ENCODE measurements around the gene STX18.

DNA sequence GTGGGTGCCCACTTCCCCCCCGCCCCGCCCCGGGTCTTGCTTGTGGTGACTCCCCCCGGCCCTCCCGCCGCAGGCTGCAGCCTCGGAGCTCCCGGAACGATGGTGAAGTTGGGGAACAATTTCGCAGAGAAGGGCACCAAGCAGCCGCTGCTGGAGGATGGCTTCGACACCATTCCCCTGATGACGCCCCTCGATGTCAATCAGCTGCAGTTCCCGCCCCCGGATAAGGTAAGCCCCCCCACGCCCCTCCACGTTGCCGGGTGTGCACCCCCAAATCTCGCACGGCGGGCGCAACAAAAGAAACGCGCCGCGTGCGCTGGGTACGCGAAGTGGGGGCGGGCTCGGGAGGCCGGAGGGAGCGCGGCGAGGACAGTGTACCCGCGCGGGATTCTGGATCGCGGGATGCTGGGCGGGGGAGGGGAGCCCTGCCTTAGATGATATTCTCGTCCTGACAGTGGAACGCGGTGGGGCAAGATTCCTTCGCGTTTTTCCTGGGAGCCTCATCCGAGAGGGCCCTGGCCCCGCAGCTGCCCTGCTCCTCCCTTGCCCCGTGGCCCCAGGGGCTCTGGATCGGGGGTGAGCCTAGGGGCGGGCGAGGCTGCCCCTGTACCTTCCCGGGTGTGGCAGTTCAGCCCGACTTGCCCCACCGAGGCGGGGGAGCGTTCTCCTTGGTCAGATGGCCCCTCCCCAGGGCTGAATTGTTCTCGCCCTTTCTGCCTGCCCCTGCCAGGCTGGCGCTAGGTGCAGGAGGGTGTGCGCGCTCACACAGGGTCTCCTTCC, 154.1 kb downstream of the STX18 start:
- TF ChIP-seq, protein P1, sequence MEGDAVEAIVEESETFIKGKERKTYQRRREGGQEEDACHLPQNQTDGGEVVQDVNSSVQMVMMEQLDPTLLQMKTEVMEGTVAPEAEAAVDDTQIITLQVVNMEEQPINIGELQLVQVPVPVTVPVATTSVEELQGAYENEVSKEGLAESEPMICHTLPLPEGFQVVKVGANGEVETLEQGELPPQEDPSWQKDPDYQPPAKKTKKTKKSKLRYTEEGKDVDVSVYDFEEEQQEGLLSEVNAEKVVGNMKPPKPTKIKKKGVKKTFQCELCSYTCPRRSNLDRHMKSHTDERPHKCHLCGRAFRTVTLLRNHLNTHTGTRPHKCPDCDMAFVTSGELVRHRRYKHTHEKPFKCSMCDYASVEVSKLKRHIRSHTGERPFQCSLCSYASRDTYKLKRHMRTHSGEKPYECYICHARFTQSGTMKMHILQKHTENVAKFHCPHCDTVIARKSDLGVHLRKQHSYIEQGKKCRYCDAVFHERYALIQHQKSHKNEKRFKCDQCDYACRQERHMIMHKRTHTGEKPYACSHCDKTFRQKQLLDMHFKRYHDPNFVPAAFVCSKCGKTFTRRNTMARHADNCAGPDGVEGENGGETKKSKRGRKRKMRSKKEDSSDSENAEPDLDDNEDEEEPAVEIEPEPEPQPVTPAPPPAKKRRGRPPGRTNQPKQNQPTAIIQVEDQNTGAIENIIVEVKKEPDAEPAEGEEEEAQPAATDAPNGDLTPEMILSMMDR (CRISPR knock-in tag; IDR thresholded peaks at IDR 0.05) = no peak
- TF ChIP-seq PHF5A (CRISPR knock-in tag; IDR thresholded peaks at IDR 0.05; ENCODE audit: low read depth, unreplicated experiment) = no peak

Data from HepG2 (cell line).